GM19240 (cell line): ENCODE data around the gene EGFL7.
A peak's percentile ranks its signal among the peaks of the same experiment; 100 is the strongest.

ENCODE experiments used
- DNase-seq: peaks from one replicate; pipeline ENCODE4 v3.0.0; 2011; ENCODE audit warnings: low spot score; ENCODE audit not compliant: insufficient read length

The EGFL7 gene

DNA sequence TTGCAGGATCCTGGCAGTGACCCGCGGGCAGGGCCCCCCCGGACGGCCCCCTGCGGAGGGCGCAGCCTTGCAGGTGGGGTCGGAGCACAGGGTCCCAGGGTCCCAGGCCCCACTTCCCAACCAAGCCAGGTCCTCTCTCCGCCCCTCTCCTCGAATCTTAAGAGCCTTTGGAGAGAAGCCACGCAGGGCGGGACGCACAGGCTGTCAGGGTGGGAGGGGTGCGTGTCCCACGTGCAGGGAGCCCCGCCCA, 18.4 kb upstream of the EGFL7 start:
- DNase-seq: no peak

DNA sequence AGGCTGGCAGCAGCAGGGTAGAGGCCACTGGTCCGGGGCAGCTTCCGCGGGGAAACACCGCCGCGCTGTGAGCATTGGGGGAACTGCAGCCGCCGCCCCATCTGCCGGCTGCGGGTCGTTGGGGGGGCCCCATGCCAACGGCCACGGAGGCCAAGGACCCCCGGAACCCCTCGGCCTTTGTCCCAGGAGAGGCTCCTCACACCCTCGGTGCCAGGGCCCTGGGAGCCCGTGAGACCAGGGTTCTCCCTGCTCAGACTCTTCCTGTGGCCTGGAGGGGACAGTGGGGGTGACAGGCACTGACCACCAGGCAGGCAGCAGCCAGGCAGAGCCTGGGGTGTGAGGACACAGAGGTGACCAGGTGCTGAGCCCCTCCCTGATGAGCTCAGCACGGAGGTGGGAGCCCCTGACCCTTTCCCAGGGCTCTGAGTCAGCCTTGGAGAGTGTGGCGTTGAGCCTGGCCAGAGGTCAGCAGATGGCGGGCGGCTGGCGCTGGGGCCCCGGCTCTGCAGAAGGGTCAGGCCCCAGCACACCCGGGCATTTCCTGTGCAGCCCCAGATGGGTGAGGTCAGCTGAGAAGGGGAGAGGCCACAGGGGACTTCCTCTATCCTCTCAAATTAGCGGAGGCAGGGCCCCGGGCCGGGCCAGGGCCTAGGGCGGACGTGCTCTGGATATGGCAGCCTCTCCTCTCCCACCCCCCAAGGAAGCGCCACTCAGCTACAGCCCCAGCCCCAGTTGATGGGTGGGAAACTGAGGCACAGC, 17.9 kb upstream of the EGFL7 start:
- peak; percentile 75 for DNase-seq

DNA sequence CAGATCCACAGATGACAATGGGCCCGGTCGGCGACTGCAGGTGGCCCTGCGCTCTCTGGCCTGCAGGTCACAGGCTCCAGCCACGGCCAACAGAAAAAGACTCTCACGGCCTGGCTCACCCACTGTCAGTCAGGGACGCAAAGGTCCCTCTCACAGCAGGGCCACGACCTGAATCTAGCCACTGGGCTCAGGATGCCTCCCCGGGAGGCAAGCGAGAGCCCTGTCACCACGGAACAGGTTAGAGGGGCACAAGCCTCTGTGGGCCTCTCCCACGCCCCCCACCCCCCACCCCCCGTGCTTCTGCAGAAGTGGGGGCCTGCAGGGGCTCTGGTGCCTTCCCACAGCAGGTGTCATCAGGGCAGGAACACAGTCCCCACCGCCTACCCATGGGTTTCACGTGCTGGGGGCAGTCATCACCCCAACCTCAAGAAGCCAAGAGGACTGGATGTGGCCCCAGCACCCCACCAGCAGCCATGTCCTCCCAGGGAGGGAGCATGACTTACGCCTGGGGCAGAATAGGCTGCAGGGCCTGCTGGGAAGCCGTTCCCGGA, 17.3 kb upstream of the EGFL7 start:
- no peak for DNase-seq

DNA sequence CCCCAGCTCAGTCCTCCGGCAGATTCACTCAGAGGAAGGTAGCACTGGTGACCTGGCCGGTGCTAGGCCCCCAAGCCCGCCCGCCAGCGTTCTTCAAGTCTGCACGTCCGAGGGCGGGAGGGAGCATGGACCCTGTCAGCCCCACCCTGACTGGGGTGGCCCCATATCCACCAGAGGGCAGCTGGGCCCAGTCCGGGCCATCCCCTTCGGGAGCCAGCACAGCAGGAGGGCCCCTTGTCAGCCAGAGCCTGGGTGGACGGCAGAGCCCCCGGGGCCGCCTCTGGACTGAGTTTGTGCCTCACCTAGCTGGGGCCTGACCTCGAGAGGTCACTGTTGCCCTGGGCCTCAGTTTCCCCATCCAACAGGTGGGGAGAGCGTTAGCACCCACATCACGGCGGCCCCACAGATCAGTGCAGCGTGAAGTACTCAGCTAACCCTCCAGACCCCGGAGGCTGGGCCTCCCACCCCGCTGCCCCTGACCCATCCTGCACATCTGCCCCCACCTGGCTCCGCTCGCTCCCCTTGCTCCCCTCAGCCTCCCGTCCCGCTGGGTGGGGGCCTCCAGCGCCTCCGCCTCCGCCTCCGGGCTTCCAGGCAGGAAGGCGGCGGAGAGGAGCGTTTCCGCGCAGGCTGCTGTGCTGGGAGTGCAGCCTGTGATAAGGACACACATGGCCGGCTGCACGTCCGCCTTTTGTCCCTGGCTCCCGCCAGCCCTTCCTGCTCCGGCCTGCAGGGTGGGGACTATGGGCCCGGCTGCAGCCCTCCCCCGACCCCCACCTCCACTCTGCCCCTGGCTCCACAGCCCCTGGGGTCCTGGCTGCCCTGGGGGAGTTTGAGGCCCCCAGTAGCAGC, 16.6 kb upstream of the EGFL7 start:
- DNase-seq: no peak

DNA sequence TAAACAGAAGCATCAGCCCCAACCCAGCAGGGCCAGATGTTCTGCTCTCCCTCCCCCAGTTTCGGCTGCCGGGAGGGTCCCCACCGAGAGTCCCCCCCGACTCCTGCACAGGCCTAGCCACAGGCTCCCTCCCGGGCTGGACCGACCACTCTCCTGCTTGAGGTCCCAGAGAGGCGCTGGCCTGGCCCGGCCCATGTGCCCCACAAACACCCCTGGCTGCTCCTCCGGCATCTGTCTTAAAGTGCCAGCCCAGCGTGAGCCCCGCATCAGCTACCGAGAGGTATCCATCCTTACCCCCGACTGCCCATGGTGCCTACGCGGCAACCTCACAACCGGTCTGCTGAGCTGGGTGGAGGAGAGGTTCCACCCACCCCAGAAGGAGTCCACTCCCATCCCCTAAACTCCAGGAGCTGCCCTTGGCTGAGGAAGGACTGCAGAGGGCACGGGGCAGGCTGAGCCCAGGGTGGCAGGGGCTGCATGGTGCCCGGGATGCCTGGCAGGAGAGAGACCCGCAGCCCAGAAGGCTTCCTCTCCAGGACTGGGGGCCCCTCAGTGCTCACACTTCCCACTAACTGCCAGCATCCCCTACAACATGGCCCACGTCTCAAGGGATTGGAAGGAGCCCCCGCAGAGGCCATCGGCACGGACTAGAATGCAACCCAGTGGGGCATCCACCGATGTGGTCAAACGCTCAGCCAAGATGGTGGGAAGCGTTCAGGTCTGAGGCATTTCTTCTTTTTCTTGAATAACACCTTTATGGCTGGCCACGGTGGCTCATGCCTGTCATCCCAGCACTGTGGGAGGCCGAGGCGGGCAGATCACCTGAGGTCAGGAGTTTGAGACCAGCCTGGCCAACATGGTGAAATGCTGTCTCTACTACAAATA, 15.6 kb upstream of the EGFL7 start:
- DNase-seq: no peak

DNA sequence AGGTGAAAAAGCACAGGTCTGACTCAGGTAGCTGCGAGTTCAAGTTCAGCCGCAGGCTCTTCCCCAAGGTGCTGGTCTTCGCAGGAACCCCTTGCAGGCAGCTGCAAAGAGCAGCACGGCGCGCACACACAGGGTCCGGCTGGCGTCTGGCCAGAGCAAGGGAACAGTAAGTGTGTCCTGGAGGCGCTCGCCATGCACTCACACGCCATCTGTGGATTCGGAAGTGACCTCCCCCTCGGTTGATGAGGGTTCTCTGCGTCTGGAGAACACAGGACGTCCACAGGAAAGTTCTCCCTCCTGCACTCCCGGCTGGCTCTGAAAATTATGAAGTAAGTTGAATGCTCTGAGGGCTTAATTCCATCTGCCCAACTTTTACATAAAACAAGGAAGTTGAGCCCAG, 14.0 kb upstream of the EGFL7 start:
- DNase-seq: no peak

DNA sequence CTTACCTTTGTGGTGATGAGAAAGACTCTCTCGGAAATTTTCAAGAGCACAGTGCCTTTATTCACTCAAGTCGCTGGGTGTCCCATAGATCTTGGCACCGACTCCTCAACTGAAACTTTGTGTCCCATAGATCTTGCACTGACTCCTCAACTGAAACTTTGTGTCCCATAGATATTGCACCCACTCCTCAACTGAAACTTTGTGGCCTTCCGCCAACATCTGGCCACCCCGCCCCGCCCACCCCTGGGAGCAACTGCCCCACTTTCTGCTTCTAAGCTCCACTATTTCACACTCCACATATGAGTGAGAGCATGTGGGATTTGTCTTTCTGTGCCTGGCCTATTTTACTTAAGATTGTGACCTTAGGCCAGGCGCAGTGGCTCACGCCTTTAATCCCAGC, 12.7 kb upstream of the EGFL7 start:
- DNase-seq: no peak

DNA sequence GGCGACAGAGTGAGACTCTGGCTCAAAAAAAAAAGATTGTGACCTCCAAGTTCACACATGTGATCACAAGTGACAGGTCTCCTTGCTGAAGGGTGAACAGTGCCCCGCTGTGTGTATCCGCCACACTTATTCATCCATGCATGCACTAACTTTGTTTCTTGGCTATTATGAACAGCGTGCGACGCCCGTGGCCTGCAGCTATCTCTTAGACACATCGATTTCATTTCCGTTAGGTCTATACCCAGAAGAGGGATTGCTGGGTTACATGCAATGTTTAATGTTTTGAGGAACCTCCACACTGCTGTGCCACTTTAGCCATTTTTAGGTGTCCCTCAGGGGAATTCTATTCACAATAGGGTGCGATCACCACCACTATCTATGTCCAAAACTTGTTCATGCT, 12.1 kb upstream of the EGFL7 start:
- no peak for DNase-seq

DNA sequence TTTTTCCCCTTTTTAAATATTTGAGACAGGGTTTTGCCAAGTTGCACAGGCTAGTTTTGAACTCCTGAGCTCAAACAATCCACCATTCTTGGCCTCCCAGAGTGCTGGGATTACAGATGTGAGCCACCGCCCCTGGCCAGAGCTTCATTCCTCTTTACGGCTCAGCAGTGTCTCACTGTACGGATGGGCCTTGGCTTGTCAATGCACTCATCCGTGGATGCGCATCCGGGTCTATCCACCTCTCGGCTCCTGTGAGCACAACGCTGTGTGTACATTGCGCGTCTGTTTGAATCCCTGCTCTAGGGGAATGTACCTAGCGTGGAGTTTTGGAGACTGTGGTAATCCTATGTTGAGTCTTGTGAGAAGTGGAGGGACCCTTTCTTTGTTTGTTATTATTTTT, 10.9 kb upstream of the EGFL7 start:
- DNase-seq: no peak

DNA sequence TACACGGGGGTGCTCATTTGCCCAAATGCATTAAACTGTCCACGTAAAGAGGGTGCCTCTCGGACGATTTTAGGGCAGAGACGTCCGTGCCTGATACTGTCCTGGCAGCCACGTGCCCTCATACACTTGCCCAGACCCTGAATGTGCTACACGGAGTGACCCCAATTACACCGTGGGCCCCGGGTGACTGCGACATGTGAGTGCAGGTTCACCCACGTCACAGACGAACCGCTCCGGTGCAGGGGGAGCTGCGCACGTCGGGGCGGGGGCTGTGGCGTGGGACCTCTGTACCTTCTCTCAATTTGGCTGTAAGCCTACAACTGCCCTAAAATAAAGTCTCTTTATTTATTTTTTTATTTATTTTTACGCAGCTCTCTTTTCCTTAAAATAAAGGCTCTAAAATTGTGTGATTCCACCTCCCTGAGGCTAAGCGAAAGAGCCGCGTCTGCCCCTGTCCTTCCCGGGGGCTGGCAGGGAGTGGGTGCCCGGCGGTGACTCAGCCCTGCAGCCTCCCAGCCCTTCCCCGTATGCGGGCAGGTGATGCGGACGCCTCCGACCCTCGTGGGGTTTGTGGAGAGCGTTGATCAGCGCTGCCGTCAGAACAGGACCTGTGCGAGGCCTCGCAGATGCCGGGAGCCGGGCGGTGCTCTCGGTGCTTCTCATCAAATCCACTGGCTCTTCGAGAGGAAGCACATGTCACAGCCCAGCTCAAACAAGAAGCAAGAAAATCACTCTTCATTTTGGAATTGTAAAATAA, 9.2 kb upstream of the EGFL7 start:
- DNase-seq: no peak

DNA sequence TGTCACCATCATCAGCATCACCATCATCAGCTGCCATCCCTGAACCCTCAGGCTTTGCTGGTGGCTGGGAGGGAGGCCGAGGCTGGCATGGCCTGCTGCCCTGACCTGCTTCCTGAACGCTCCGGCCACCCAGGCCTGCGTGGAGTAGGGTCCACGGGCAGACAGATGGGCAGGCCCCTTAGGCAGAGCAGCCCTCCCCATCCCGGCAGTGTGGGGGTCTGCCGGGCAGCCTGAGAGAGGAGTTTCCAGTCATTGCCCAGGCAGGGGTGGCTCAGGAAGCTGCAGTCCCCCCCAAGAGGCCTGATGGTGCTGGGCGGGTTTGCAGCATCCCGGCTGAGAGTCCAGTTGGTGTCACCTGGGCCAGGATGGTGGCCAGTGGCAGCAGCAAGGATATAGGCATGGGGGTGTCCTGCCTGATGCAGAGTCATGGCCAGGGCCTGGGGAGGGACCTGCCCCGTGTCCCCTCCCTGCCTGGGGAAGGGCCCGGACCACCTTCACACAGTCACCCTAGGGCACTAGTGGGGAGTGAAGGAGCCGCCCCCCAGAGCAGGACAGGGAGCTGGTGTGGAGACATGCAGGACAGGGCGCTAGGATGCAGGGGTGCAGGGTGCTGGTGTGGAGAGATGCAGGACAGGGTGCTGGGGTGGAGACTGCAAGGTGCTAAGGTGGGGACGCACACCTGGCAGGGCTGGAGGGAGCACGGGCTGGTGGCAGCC, 7.7 kb upstream of the EGFL7 start:
- no peak for DNase-seq

DNA sequence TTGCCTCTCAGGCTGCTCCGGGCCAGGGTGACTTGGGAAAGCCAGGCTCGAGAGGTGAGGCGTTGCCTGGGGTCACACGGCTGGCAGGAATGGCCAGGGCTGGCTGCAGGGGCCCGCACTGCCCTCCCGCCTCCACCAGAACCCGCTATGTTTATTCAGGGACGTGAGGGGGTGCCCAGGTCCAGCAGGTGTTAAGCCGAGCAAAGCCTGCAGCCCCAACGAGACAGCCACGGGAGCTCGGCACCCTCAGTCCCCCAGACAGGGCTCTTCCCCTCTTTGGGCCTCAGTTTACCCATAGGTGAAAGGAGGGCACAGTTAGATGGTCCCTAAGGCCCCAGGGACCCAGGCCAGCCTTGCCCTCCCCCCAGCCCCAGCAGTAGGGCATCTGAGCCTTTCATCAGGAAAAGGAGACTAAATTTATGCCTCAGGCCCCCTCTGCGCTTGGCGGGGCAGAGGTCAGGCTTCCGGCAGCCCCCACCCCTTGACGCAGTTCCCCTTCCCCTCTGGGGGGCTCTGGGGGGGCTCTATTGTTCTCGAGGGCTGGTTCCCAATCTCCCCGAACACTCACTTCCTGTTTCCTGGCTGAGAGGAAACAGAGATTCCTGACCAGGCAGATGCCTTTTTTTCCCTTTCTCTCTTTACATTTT, 7.1 kb upstream of the EGFL7 start:
- DNase-seq: no peak

DNA sequence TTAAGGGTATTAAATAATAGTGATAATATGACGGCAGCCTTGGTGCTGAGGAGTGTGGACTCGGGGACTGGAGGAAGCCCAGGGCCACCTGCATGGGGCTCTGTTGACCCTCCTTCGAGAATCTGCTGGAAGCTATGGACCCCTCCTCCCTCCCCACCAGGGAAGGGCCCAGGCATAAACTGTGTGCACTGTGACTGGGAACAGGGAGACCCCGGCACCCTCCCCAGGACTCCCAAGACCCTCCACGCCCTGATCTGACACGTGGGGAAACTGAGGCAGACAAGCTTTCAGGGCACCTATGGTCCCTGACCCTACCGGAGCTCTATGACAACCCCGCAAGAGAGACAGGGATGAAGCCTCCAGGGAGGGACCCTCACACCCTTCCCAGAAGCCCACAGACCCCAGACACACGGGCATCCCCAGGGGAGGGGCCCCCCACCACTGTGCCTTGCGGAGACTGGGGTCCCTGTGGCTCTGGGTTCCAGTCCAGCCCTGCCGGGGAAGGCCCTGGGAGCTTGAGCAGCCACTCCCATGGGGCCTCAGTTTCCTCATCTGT, 6.5 kb upstream of the EGFL7 start:
- DNase-seq: no peak

DNA sequence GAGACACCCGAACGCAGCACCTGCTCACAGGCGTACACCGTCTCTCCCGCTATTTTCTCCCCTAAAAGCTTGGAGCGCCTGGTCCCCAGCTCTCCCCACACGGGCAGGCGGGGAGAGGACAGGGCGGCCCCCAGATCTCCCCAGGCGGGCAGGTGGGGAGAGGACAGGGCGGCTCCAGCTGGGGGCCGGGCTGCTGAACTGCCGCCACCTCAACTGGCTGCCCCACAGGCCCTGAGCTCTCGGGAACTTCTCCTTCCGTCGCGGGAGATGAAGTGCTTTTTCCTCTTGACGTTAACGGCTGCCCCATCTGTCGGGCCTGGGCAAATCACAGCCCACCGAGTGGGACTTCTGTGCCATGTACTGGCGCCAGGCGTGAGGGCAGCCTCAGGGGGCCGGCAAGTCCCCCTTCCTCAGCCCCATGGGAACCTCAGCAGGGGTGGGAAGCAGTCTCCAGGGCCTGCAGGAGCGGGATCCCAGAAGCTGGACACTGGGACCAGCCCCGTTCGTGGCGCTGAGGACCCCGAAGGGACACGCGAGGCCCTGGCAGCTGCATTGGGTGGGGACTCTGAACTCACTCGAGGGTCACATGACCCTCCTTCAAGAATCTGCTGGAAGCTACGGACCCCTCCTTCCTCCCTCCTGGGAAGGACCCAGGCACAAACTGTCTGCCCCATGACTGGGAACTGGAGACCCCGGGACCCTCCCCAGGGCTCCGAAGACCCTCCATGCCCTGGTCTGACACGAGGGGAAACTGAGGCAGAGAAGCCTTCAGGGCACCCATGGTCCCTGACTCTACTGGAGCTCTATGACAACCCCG, 5.7 kb upstream of the EGFL7 start:
- no peak for DNase-seq

DNA sequence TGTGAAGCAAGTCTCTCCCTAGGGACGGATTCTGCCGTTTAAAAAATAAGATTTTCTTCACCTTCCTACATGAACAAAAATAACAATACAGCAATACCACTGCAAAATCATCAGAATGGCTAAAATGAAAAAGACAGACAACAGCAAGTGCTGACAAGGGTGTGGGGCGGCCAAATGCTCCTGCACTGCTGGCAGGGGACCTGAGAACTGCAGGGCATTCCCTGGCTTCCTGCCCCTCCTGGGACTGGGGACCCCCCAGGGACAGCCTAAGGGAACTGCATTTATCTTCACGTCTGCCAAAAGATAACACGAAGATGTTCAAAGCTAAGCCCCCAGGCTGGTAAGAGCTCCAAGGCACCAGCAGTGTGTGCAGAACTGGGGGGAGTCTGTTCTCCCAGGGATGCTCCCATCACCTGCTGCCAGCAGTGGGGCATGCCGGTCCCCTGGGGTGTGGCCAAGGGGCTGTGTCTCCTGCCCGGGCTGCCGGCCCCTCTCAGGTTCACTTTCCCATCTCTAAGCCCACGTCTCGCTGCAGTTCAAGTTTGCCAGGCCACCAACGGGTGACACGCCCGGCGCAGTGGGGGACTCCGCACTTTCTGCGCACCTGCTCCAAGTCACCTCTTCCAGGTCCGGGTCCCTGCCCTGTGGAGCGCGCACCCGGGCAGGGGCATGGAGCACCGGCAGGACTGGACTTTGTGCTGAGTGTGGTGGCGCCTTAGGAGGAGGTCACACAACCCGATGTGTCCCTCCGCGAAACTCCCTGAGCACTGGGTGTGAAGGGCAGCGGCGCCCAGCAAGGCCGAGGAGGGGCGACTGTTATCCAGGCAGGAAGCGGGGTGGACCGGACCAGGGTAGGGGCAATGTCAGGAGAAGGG, 4.5 kb upstream of the EGFL7 start:
- DNase-seq: no peak

DNA sequence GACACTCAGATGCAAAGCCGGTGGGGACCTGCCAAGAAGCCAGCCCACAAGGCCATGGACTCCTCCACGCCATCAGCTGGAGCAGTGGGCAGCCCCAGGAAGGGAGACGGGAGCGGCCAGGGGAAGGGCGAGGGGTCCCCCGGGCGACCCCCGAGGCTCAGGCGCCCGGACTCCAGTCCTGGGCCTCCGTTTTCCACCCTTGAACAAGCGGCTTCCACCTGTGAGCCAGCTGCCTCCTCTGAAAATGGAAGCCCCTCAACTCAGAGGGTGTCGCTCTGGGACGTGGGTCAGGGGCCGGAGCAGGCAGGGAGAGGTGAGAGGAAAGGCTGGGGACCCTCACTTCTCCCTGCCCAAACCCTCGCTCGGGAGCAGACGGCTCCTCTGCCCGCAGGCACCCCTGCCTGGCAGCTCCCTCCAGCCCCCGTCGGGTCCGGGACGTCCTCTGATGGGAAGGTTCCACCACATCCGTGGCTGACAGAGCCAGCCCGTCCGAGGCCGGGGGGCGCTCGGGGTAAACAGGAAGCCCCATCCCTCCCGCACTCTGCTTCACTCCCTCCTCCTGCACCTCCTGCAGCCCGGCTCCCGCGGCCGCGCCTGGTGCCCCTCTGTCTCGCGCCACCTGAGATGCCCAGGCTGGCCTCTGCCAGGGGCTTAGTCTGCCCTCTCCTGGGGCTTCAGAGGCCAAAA, 3.7 kb upstream of the EGFL7 start:
- DNase-seq: no peak
